DND-41 (cell line): ENCODE results near the gene CD300C.

ENCODE experiments used
- ATAC-seq: fragments of 200-7000 bp; cut with Tn5 transposase; 3 replicates; pipeline ENCODE4 v1.9.1; 2021; ENCODE audit warnings: low read depth; ENCODE audit not compliant: insufficient read depth
- DNase-seq: peaks from one replicate; pipeline ENCODE4 v3.0.0-alpha.2; 2020
- H2AFZ ChIP-seq: 2 replicates; pipeline ENCODE4 v1.6.0; 2012; ENCODE audit warnings: low read depth, low read length
- H3K27ac ChIP-seq: 2 replicates; pipeline ENCODE4 v1.5.1; 2012; ENCODE audit warnings: low read length, inconsistent platforms
- H3K27me3 ChIP-seq: fragments of 200-600 bp; sonication (generic); 2 replicates; pipeline ENCODE4 v1.6.0; 2012; ENCODE audit warnings: low read length, mild to moderate bottlenecking, inconsistent platforms; ENCODE audit not compliant: insufficient read depth, poor library complexity
- H3K36me3 ChIP-seq: 2 replicates; pipeline ENCODE4 v1.5.1; 2012; ENCODE audit warnings: low read length, inconsistent platforms; ENCODE audit not compliant: insufficient read depth
- H3K4me1 ChIP-seq: 2 replicates; pipeline ENCODE4 v1.5.1; 2012; ENCODE audit warnings: mild to moderate bottlenecking, low read length; ENCODE audit not compliant: insufficient read depth
- H3K4me2 ChIP-seq: 2 replicates; pipeline ENCODE4 v1.6.0; 2012; ENCODE audit warnings: mild to moderate bottlenecking, moderate library complexity, low read length, inconsistent platforms; ENCODE audit not compliant: insufficient read depth
- H3K4me3 ChIP-seq, 2 experiments: fragments of 200-600 bp in 1 of 2; shearing (Covaris generic) in 1 of 2; 2 replicates each; pipeline ENCODE4 v1.5.1; 2012 to 2016; ENCODE audit warnings: inconsistent platforms in 2 of 2, low read length in 2 of 2, mild to moderate bottlenecking in 2 of 2, low read depth in 1 of 2, moderate library complexity in 1 of 2
- H3K79me2 ChIP-seq: 2 replicates; pipeline ENCODE4 v1.6.0; 2012; ENCODE audit warnings: low read length, inconsistent platforms; ENCODE audit not compliant: insufficient read depth
- H3K9ac ChIP-seq: 2 replicates; pipeline ENCODE4 v1.6.0; 2012; ENCODE audit warnings: low read depth, mild to moderate bottlenecking, inconsistent platforms, low read length, moderate library complexity
- H3K9me3 ChIP-seq: 2 replicates; pipeline ENCODE4 v1.5.1; 2012; ENCODE audit warnings: low read length, moderate library complexity, mild to moderate bottlenecking, inconsistent platforms; ENCODE audit not compliant: insufficient read depth, severe bottlenecking
- H4K20me1 ChIP-seq: 2 replicates; pipeline ENCODE4 v1.6.0; 2012; ENCODE audit warnings: low read length; ENCODE audit not compliant: insufficient read depth
- CTCF ChIP-seq: IDR thresholded peaks from 2 replicates; pipeline ENCODE4 v1.5.1; 2012; ENCODE audit warnings: borderline replicate concordance, low read length, moderate library complexity, mild to moderate bottlenecking; ENCODE audit not compliant: poor library complexity, severe bottlenecking; ENCODE audit errors: extremely low read depth
- EZH2 ChIP-seq: IDR thresholded peaks from 3 replicates; pipeline ENCODE4 v1.6.1; 2012; ENCODE audit warnings: borderline replicate concordance, low read depth, mild to moderate bottlenecking, moderate library complexity, low read length, inconsistent platforms; ENCODE audit not compliant: severe bottlenecking

The CD300C gene

DNA sequence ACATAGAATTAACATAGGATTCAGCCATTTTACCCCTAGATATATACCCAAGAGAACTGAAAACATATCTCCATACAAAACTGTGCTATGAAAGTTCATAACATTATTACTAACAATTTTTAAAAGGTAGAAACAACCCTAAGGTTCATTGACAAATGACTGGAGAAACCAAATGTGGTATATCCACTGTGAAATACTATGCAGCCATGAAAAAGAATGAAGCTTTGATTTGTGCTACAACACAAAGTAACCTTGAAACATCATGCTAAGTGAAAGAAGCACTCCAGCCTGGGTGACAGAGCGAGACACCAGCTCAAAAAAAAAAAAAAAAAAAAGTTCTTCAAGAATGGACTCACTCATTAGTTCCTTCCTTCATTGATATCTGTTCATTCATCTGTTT is 45.6 kb upstream of the CD300C start:
- no peak for DNase-seq
- H3K9ac ChIP-seq, result no peak overlapping the region
- H3K4me3 ChIP-seq, result no peak overlapping the region
- H3K4me1 ChIP-seq, result no peaks in the 10 kb centered on the region
- no peaks in the 10 kb centered on the region for H3K9me3 ChIP-seq
- H4K20me1 ChIP-seq, result no peaks in the 10 kb centered on the region
- no peak overlapping the region for H3K27ac ChIP-seq
- H2AFZ ChIP-seq, result no peak overlapping the region
- TF ChIP-seq EZH2, result no peak
- ATAC-seq, result no peak
- H3K36me3 ChIP-seq, result no peaks in the 10 kb centered on the region
- no peak overlapping the region for H3K4me2 ChIP-seq
- H3K79me2 ChIP-seq, result no peaks in the 10 kb centered on the region
- H3K27me3 ChIP-seq, result peaks cover 6% of the 10 kb centered on the region

- no peaks in the 10 kb centered on the region for H3K27me3 ChIP-seq
- no peak overlapping the region for H3K4me2 ChIP-seq
- TF ChIP-seq CTCF (no peak), EZH2 (no peak)
Measured at GRCh38 chr17:74585711-74586110, 39.8 kb upstream of the CD300C start.

GRCh38 chr17:74584292-74585060 is 38.6 kb upstream of the CD300C start:
- no peak for TF ChIP-seq EZH2
- no peak for TF ChIP-seq CTCF
- no peaks in the 10 kb centered on the region for H3K36me3 ChIP-seq
- no peaks in the 10 kb centered on the region for H3K79me2 ChIP-seq
- no peaks in the 10 kb centered on the region for H4K20me1 ChIP-seq
- no peak for ATAC-seq
- H3K27me3 ChIP-seq, result no peaks in the 10 kb centered on the region
- no peak overlapping the region for H2AFZ ChIP-seq
- H3K9me3 ChIP-seq, result no peaks in the 10 kb centered on the region
- no peak overlapping the region for H3K4me2 ChIP-seq
- no peak for DNase-seq
- H3K4me1 ChIP-seq, result peaks cover 8% of the 10 kb centered on the region
- H3K4me3 ChIP-seq, result no peak overlapping the region
- H3K27ac ChIP-seq, result no peak overlapping the region
- no peak overlapping the region for H3K9ac ChIP-seq

More at GRCh38 chr17:74585711-74586110, 39.8 kb upstream of the CD300C start:
- H3K4me1 ChIP-seq, result no peaks in the 10 kb centered on the region
- no peaks in the 10 kb centered on the region for H3K36me3 ChIP-seq
- H2AFZ ChIP-seq, result no peak overlapping the region
- H4K20me1 ChIP-seq, result no peaks in the 10 kb centered on the region
- H3K79me2 ChIP-seq, result no peaks in the 10 kb centered on the region
- H3K9me3 ChIP-seq, result no peaks in the 10 kb centered on the region
- no peak for ATAC-seq
- no peak overlapping the region for H3K9ac ChIP-seq
- DNase-seq, result no peak
- no peak overlapping the region for H3K27ac ChIP-seq
- H3K4me3 ChIP-seq, result no peak overlapping the region

DNA sequence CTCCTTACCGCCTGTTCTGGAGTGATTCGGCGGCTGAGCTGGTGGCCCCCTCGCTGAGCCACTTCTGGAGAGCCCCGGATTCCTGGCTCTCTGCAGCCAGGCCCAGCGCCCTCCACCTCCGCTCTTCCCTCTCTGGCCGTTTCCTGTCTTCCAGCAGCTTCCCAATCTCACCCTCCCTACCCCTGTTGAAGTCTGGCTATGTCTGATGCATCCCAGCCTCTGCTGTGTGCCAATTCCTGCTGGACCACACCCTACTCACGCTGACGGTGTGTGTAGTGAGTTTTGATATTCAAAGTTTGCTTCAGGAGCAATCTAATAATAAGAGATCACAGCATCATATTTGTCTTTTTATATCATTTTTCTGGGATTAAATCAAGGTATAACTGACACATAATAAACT is 36.7 kb upstream of the CD300C start:
- no peak for DNase-seq
- TF ChIP-seq CTCF (no peak), EZH2 (no peak)
- Histone ChIP-seq H3K79me2 (no peaks in the 10 kb centered on the region), H3K9me3 (no peaks in the 10 kb centered on the region), H3K4me1 (peaks cover 8% of the 10 kb centered on the region), H3K4me3 (no peak overlapping the region), H3K27ac (no peak overlapping the region), H3K27me3 (no peaks in the 10 kb centered on the region), H3K36me3 (no peaks in the 10 kb centered on the region), H2AFZ (no peak overlapping the region), H3K4me2 (no peak overlapping the region), H4K20me1 (no peaks in the 10 kb centered on the region), H3K9ac (no peak overlapping the region)
- ATAC-seq, result no peak
